Keratinocyte (primary cell): ENCODE data around the gene REX1BD.

Experiments used
- EZH2 ChIP-seq: IDR thresholded peaks from one replicate; pipeline ENCODE4 v1.6.1; 2012; ENCODE audit warnings: inconsistent platforms, mild to moderate bottlenecking, low read length, moderate library complexity
- TF ChIP-seq, protein P1 (sequence below), 3 experiments: IDR thresholded peaks in 1 of 3; conservative IDR thresholded peaks in 1 of 3; optimal IDR thresholded peaks in 1 of 3; 2 replicates in 2 of 3; 3 replicates in 1 of 3; pipeline versions ENCODE3 to v1.5.1; 2011; ENCODE audit warnings: low read length in 3 of 3, mild to moderate bottlenecking in 3 of 3, moderate library complexity in 2 of 3, control low read depth in 1 of 3, inconsistent platforms in 1 of 3; ENCODE audit not compliant: insufficient read depth in 2 of 3; ENCODE audit errors: extremely low read depth in 1 of 3

DNA sequence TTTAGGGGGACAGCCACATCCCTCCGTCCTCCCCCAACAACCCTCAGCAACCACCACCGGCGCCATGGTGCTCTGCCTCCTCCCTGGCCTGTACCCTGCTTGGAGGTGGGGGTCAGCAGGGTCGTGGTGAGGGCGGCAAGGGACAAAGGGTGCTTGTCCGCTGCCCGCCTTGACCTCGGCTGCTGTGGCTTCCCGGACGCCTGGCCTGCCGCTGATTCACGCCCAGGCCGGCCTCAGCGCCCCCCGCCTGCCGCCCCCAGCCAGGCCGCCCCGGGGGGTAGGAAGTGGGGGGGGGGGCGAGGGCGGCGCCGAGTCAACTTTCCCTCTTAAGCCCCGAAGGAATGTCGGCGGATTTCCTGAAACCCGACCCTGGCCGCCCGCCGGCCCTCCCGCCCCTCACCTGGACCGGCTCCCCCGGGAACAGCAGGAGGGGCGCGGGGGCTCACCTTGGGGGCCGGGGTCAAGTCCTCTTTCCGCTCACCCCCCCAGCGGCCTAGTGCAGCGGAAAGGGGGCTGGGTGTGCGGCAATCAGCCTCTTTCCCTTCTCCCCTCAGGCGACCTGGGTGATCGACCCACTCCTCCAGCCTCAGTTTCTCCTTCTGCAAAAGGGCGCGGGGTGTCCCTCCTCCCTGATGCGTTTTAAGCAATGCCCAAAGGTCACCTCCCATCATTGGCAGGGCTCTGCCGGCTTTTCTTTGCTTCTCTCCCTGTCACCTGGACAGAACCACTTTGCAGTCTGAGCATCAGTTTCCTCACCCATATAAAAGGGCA lies 22.1 kb downstream of the REX1BD start:
- TF ChIP-seq, protein P1, sequence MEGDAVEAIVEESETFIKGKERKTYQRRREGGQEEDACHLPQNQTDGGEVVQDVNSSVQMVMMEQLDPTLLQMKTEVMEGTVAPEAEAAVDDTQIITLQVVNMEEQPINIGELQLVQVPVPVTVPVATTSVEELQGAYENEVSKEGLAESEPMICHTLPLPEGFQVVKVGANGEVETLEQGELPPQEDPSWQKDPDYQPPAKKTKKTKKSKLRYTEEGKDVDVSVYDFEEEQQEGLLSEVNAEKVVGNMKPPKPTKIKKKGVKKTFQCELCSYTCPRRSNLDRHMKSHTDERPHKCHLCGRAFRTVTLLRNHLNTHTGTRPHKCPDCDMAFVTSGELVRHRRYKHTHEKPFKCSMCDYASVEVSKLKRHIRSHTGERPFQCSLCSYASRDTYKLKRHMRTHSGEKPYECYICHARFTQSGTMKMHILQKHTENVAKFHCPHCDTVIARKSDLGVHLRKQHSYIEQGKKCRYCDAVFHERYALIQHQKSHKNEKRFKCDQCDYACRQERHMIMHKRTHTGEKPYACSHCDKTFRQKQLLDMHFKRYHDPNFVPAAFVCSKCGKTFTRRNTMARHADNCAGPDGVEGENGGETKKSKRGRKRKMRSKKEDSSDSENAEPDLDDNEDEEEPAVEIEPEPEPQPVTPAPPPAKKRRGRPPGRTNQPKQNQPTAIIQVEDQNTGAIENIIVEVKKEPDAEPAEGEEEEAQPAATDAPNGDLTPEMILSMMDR (optimal IDR thresholded peaks at IDR 0.05 in 1 of 3, IDR thresholded peaks at IDR 0.05 in 1 of 3, conservative IDR thresholded peaks at IDR 0.05 in 1 of 3; ENCODE audit: extremely low read depth in 1 of 3, insufficient read depth in 2 of 3, low read length in 3 of 3), result no peak
- TF ChIP-seq EZH2, result no peak
